ENCODE results near the gene EGFR.

The EGFR gene

DNA sequence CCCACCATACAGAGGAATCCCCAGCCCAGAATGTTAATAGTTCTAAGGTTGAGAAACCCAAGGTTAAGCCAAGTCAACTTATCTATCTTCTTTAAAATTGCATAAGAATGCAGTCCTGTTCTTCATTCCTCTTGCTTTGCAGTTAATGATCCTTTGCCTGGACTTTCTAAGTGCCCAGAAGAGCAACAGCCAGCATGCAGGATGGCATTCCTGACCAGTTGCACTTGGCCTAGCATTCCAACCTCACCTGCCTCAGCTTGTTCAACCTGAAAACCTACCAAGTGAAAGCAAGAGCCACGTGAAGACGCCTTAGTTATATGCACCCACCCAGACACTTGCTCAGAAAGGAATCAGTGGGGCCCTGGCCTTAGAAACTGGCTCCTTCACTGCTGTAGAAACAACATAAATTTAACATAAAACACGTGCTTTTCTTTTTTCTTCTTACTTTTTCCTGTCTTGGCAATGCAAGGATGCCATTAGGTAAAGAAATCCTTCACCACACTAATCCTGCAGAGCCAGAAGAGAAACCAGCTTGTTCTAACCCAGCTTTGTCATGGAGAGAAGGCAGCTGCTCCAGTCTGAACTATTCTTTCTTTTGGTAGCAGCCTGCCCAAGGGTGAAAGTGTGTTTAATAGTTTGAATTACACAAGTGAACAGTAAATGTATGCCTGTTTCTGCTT, 25.0 kb downstream of the EGFR start:
- no peak for DNase-seq

- DNase-seq: no peak
Measured at GRCh38 chr7:55044371-55044717, 25.5 kb downstream of the EGFR start.

DNA sequence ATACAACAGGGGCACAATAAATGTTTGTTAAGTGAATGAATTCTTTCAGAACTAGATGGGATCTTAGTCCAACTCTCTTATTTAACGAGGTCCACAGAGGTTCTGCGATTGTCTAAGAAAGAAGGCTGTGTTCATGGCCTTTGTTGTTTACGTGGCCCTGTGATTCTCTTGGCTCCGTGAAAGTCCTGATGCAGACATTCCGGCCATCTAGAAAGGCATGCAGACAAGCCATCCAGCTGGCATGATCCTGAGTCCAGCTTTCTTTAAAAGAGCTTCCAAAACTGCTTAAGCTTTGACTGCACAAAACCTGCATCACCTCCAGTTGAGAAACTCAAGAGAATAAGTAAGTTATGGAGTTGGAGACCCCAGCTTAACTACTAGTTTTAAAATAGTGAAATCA, 26.0 kb downstream of the EGFR start:
- no peak for DNase-seq

- DNase-seq: no peak
Measured at GRCh38 chr7:55046582-55047342, 27.9 kb downstream of the EGFR start.

DNA sequence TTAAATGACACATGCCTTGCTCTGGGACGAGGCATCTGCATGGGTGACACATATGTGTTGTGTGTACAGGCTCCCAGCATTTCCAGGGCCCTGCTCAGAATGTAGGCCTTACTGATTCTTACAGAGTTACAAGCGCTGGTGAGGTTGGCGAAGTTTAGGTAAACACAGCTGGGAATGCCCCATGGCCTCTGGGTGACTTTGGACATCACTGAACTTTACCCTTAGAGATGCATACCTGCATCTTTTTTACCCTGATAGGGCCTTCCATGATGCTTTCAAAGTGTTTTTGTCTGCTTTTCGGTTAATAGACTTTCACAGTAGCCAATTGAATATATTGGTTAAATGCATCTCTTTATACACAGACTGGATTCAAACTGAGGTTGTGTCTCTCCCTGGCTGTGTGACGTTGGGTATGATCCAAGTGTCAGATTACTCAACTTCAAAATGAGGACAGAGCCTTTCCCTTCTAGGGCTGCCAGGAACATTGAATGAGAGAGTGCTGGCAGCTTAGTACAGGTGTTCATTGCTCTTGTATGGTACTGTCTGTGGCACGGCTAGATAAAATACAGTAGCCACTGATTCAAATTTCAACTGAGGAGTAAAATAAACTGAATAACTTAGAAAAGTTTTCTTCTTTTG, 29.5 kb downstream of the EGFR start:
- peak; percentile 52 for DNase-seq

DNA sequence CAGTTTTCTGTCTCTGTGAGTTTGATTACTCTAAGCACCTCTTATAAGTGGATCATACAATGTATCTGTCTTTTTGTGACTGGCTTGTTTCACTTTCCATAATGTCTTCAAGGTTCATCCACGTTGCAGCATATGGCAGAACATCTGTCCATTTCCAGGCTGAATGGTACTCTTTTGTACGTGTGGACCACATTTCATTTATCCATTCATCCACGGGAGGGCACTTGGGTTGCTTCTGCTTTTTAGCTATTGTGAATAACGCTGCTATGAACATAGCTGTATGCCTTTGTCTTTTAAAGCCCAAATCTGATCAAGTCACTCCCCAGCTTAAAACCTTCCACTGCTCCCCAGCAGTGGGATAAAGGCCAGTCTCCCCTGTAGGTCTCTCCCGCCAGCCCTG, 31.5 kb downstream of the EGFR start:
- DNase-seq: no peak

DNA sequence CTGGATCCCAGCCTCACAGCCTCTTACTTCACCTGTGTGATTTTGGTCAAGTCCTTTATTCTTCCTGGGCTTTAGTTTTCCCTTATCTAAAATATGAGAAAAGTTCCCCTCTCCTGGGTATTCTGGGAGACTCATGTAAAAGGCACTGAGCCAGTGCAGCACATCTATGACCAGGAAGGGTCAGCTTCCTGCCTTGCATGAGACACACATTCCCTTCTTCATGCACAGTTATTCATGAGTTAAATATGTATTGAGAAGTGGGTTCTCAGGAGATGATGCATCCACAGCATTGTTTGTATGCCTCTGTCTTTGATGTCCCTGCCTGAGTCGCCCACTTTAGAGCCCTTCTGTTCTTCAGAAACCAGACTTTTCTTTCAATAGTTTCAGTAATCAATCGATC, 33.3 kb downstream of the EGFR start:
- no peak for DNase-seq

DNA sequence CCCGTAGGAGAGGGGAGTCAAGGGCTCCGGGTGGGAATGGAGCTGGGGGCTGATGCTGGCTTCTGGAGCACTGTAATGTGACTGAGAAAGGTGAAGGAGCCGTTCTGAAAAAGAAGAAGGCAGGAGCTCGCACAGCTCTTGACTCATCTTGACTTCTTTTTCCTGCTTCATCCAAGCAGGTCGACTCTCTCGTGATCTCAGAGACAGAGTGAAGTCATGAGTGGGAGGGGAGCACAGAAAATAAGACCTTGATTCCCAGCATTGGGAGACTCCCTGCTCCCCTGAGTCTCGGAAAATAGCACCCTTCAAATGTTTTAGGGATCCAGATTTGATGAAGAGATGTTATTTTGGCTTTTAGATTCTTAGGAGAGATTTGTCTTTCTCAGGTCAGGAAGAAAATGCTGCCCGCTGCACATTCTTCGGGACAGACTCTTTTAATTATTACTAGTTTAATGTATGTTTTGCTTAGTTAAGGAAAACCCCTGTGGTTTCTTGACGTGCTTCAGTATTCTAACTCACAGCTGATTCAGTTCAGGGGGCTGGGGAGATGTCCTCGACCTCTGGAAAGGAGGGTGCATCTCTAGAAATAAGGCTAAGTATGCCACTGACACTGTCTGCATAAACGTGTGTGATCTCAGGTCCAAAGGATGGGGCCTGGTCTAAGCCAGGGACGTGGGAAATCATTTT, 34.1 kb downstream of the EGFR start:
- no peak for DNase-seq

DNA sequence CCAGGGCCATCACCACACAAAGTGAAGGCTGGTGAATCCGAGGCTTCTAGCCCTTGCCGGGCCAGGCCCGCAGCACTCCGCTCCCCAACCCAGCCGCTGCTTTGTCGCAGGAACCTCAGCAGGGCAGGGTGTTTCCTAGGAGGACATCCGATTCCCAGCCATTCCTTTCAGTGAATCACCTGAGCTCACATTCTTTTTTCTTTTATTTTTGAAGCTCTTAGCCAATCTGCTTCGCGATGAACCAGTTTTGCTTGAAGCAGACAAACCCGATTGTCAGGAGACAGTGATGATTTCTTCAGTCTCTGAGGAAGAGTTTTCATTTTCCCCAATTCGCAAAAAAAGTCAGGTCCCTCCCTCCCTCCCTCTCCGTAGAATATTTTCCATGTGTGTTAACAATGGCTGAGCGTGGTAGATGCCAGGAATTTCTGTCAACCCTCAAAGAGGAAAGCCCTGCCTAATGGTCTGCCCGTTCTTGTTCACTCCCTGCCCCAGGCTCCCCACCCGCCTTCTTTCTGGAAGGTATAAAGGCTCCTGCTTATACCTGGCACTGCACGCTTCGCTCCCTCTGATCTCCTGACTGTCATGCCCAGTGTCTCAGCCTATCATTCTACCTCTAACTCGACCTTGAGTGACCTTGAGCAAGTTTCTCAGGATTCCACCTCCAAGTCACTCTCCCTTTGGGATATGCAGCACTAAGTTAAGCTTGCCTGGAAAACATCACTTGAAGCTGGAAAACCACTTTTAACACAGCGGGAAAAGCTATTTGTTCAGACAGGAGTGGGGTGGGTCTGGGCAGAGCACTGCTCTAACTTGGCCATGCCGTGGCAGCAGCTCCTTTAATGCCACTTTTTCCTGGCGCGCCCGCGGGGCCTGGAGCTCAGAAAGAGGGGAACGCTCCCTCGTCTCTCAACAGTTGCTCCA, 35.1 kb downstream of the EGFR start:
- no peak for DNase-seq

- no peak for DNase-seq
Measured at GRCh38 chr7:55054758-55055157, 35.9 kb downstream of the EGFR start.

- no peak for DNase-seq
Measured at GRCh38 chr7:55055479-55055878, 36.7 kb downstream of the EGFR start.

DNA sequence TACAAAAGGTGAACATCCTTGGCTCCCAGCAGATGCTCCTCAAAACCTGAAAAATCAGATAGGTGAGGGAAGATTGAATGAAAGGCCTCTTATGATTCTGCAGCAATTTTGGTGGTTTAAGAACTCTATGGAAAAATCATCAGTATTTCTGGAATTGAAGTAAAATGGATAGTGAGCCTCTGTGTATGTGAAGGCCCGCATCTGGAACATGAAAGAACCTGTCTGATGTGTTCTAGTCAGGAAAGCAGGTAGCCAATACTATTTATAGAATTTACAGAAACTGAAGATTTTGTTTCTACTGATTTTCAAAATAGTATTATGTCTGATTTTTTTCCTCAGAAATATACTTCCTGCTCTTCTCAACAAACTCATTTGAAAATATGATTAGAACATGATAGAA, 37.3 kb downstream of the EGFR start:
- no peak for DNase-seq

- DNase-seq: no peak
Measured at GRCh38 chr7:55056577-55057480, 38.0 kb downstream of the EGFR start.

- DNase-seq: no peak
Measured at GRCh38 chr7:55058314-55058713, 39.5 kb downstream of the EGFR start.

GRCh38 chr7:55059021-55059420, 40.2 kb downstream of the EGFR start:
- DNase-seq: no peak

DNA sequence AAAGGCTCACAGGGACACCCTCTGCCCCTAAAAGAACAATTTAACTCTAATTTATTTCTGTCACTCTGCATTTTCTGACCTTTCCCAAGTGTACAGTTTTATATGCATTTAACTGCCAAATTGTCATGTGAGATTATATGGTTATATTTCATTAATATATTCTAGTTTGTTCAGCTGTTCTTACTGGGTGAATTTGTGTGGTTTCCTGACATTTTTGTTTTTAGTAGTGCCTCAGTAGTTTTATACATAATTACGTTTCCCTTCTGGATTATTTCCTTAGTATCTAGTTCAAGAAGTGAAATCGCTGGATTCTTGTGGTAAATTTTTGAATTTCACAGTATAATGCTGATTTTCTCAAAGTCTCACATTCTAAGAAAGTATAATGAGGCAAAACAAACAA, 41.3 kb downstream of the EGFR start:
- DNase-seq: no peak

DNA sequence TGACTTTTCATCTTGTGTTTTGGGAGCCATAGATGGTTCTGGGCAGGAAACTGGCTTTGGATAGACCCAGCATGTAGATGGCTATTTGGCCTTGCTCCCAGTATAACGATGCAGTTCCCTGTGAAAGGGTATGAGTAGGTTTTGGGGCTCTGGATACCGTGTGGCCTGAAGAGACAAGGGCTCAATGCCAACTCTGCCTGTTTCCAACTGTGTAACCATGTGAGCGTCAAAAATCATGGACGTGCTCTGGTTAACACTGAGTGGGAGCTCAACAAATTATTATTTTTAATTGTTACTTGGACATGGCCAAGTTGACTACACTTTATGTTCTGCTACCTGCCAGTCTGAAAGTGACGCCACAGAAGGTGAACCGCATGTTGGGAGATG, 41.8 kb downstream of the EGFR start:
- peak; percentile 56 for DNase-seq

DNA sequence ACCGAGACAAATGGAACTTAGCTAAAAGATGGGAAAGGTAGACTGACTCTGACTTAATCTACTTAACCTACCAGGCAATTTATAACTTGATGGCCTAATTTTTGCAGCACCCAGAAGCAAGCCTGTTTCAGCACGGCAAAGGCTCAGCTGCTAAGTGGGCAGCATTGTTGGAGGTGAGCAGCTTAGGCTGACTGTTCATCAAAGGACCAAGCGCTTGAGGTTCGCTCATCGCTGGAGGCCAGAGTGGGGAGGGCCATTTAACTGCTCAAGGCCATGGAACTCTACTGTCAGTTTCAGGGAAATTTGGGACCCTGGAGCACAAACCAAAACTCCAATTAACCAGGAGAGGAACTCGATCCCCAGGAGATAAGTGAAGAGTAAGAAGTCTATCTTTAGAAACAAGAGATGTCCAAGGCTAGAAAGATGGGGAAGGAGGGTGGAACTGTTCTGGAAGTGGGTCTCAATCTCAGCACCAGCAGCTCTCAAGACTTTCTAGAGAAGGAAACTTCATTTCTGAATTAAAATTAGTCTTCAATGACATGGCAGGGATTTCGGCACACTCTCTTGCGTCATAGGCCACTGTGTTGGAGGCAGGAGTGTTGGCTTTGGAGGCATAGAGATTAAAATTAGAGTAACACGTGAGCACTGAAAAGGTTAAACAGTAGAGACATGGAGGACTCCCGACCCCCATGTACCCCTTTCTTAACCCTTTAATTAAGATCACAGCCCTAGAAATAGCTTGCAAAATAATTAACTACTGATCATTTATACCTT, 43.1 kb downstream of the EGFR start:
- DNase-seq: no peak

GRCh38 chr7:55063061-55063460, 44.2 kb downstream of the EGFR start:
- no peak for DNase-seq

DNA sequence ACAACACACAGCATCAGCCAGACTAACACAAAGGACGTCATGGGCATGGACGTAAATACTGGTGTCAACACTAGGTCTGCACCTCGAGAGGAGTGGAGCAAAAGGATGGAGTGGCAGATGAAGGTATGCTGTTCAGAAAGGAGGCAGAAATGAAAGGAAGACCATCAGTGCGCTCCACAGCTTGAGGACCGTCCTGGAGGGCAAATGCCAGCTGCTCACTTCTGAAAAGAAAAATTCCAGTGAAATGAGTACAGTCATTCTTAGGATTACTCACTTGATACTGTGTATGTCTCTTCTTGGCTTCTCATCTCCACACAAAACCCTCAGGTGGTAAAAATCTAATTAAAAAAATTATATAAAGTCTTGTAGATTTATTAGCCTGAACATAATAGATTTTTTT, 44.8 kb downstream of the EGFR start:
- no peak for DNase-seq

- no peak for DNase-seq
Measured at GRCh38 chr7:55065079-55065478, 46.3 kb downstream of the EGFR start.

All from NCI-H2107 (cell line).